HuH-7.5 (cell line): ENCODE measurements around the gene CLNS1A.
"Not testable (repeated sequence)": the region's sequence is repeated elsewhere in the genome, so short reads cannot be mapped to it uniquely, and the experiment has no call there.

Source experiments
- DNase-seq: peaks from one replicate; pipeline ENCODE4 v3.0.0; 2011; ENCODE audit warnings: low spot score

CLNS1A gene

GRCh38 chr11:77617892-77618291 is 19.7 kb downstream of the CLNS1A start:
- DNase-seq = no peak

GRCh38 chr11:77611921-77612320 is 25.7 kb downstream of the CLNS1A start:
- no peak for DNase-seq

GRCh38 chr11:77609234-77609633 is 28.4 kb downstream of the CLNS1A start:
- no peak for DNase-seq

- no peak for DNase-seq
Measured at GRCh38 chr11:77604281-77604680, 33.3 kb downstream of the CLNS1A start.

- DNase-seq = no peak
Measured at GRCh38 chr11:77602381-77603088, 35.1 kb downstream of the CLNS1A start.

GRCh38 chr11:77598195-77598594 is 39.4 kb downstream of the CLNS1A start:
- DNase-seq = no peak

GRCh38 chr11:77596626-77597025 is 41.0 kb downstream of the CLNS1A start:
- DNase-seq = no peak

GRCh38 chr11:77593883-77594282 is 43.7 kb downstream of the CLNS1A start:
- DNase-seq = no peak

- no peak for DNase-seq
Measured at GRCh38 chr11:77592727-77593126, 44.9 kb downstream of the CLNS1A start.

- DNase-seq = peak; percentile 40
Measured at GRCh38 chr11:77590194-77590782, 47.3 kb downstream of the CLNS1A start.

GRCh38 chr11:77589521-77590193 is 47.9 kb downstream of the CLNS1A start, which contains the start of gene AQP11:
Gene AQP11, plus strand, starts transcription at chr11:77589953. Its CDS starts 40 bp downstream, at chr11:77589993.
- peak; percentile 75 for DNase-seq

- no peak for DNase-seq
Measured at GRCh38 chr11:77589181-77589520, 48.4 kb downstream of the CLNS1A start.

- DNase-seq = no peak
Measured at GRCh38 chr11:77580712-77581337, 56.8 kb downstream of the CLNS1A start.

- DNase-seq = not testable (repeated sequence)
Measured at GRCh38 chr11:77575428-77575827, 62.2 kb downstream of the CLNS1A start.

- not testable (repeated sequence) for DNase-seq
Measured at GRCh38 chr11:77570896-77571295, 66.7 kb downstream of the CLNS1A start.

- DNase-seq = no peak
Measured at GRCh38 chr11:77569676-77570070, 67.9 kb downstream of the CLNS1A start.

GRCh38 chr11:77568916-77569675 is 68.5 kb downstream of the CLNS1A start:
- DNase-seq = no peak

- no peak for DNase-seq
Measured at GRCh38 chr11:77568306-77568705, 69.3 kb downstream of the CLNS1A start.
